WTC11 (cell line): ENCODE measurements around the gene FNDC3B.

Experiments
- CBFB ChIP-seq: sonication (generic); formaldehyde crosslinking; IDR thresholded peaks from 2 replicates; pipeline ENCODE4 v1.8.1; 2022; ENCODE audit warnings: mild to moderate bottlenecking, low read depth, missing genetic modification reagents
- HMGA2 ChIP-seq: fragments of 250-450 bp; sonication (Bioruptor Pico); IDR thresholded peaks from 2 replicates; pipeline ENCODE4 v1.4.0; 2021; ENCODE audit warnings: mild to moderate bottlenecking, moderate library complexity
- NR1H2 ChIP-seq: sonication (generic); formaldehyde crosslinking; IDR thresholded peaks from 2 replicates; pipeline ENCODE4 v1.9.0; 2021; ENCODE audit warnings: mild to moderate bottlenecking, moderate library complexity, missing genetic modification reagents
- NR3C1 ChIP-seq: sonication (generic); formaldehyde crosslinking; conservative IDR thresholded peaks from 2 replicates; pipeline ENCODE4 v1.8.1; 2023; ENCODE audit warnings: low read depth, mild to moderate bottlenecking, missing genetic modification reagents
- SMAD3 ChIP-seq: sonication (generic); formaldehyde crosslinking; IDR thresholded peaks from 2 replicates; pipeline ENCODE4 v1.8.0; 2022; ENCODE audit warnings: missing genetic modification reagents, mild to moderate bottlenecking, borderline replicate concordance
- TEAD4 ChIP-seq: sonication (generic); formaldehyde crosslinking; IDR thresholded peaks from 2 replicates; pipeline ENCODE4 v1.8.0; 2022; ENCODE audit warnings: mild to moderate bottlenecking, missing genetic modification reagents
- ZSCAN18 ChIP-seq: fragments of 250-450 bp; sonication (Bioruptor Pico); IDR thresholded peaks from 2 replicates; pipeline ENCODE4 v2.1.2; 2022; ENCODE audit warnings: mild to moderate bottlenecking, moderate library complexity
- TF ChIP-seq, protein P1 (sequence below): fragments of 200-600 bp; IDR thresholded peaks from 2 replicates; pipeline ENCODE4 v1.8.0; 2022; ENCODE audit warnings: antibody characterized with exemption

GRCh38 chr3:172092658-172093057, 53.3 kb downstream of the FNDC3B start:
- TF ChIP-seq, protein P1, sequence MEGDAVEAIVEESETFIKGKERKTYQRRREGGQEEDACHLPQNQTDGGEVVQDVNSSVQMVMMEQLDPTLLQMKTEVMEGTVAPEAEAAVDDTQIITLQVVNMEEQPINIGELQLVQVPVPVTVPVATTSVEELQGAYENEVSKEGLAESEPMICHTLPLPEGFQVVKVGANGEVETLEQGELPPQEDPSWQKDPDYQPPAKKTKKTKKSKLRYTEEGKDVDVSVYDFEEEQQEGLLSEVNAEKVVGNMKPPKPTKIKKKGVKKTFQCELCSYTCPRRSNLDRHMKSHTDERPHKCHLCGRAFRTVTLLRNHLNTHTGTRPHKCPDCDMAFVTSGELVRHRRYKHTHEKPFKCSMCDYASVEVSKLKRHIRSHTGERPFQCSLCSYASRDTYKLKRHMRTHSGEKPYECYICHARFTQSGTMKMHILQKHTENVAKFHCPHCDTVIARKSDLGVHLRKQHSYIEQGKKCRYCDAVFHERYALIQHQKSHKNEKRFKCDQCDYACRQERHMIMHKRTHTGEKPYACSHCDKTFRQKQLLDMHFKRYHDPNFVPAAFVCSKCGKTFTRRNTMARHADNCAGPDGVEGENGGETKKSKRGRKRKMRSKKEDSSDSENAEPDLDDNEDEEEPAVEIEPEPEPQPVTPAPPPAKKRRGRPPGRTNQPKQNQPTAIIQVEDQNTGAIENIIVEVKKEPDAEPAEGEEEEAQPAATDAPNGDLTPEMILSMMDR = no peak
- TF ChIP-seq HMGA2 (CRISPR knock-in tag) (no peak), NR3C1 (CRISPR knock-in tag) (no peak), TEAD4 (CRISPR knock-in tag) (no peak), ZSCAN18 (no peak), CBFB (no peak), SMAD3 (CRISPR knock-in tag) (no peak), NR1H2 (CRISPR knock-in tag) (no peak)
